Prostate gland (tissue), 2 donors: ENCODE measurements around the gene SURF1. TPM values are rescaled to one million over a fixed set of nuclear protein-coding genes. Genes with fewer than 3 reads are reported as not detected.

Experiments
- DNase-seq: peaks from one replicate; pipeline ENCODE4 v3.0.0-alpha.2; 2019; ENCODE audit warnings: low spot score
- H3K27ac ChIP-seq, 2 donors: fragments of 200-600 bp; sonication (generic); 2 replicates each; pipeline ENCODE4 v1.5.1; 2017 to 2019
- H3K27me3 ChIP-seq: fragments of 200-600 bp; sonication (generic); replicated peaks from 2 replicates; pipeline ENCODE4 v1.5.1; 2019; ENCODE audit not compliant: insufficient read depth
- H3K36me3 ChIP-seq, 2 donors: fragments of 200-600 bp; sonication (generic); 1 replicate in 1 of 2; 2 replicates in 1 of 2; pipeline versions ENCODE4 v1.5.1 to v1.8.1; 2017 to 2019
- H3K4me1 ChIP-seq: fragments of 200-600 bp; sonication (generic); replicated peaks from 2 replicates; pipeline ENCODE4 v1.5.1; 2019
- H3K4me3 ChIP-seq, 2 donors: fragments of 200-600 bp; sonication (generic); 2 replicates each; pipeline ENCODE4 v1.5.1; 2017 to 2019
- H3K9me3 ChIP-seq: fragments of 200-600 bp; sonication (generic); 2 replicates; pipeline ENCODE4 v1.5.1; 2017
- POLR2A ChIP-seq: fragments of 450-650 bp; IDR thresholded peaks from one replicate; pipeline ENCODE4 v1.6.1; 2016; ENCODE audit warnings: antibody characterized with exemption, mild to moderate bottlenecking
- POLR2AphosphoS5 ChIP-seq: sonication (generic); formaldehyde crosslinking; IDR thresholded peaks from one replicate; pipeline ENCODE4 v1.6.1; 2017; ENCODE audit warnings: antibody characterized with exemption
- WGBS: methylation state at CpG from one replicate; pipeline ENCODE4 v1.1.5; 2018; 5-methylcytosine and 5-hydroxymethylcytosine counted together
- intact Hi-C: fragments of 100-400 bp; cut with DNase I; formaldehyde crosslinking; loops from one replicate; pipeline ENCODE4 v1.14.2; 2022
- total RNA-seq, 2 donors: library from RNA; depleted of rRNA; stranded (reverse); fragments of >200 nt; gene quantifications; one replicate each; pipeline ENCODE4 v1.1.0, GENCODE V29; 2016
- TF ChIP-seq, protein P1 (sequence below), 4 experiments: fragments of 200-600 bp in 2 of 4; fragments of 450-650 bp in 2 of 4; sonication (generic) in 2 of 4; IDR thresholded peaks; 1 replicate in 3 of 4; 2 replicates in 1 of 4; pipeline ENCODE4 v1.5.1; 2016 to 2019; ENCODE audit warnings: antibody characterized with exemption in 4 of 4, mild to moderate bottlenecking in 2 of 4, moderate library complexity in 2 of 4

Gene SURF1
- total RNA-seq, 2 donors from 2014 or later, result 53.3 to 73.8 TPM

- H3K27ac ChIP-seq, result peak overlapping the region; percentile 86 to 90
- DNase-seq, result peak; percentile 30
- no peaks in the 10 kb centered on the region for H3K36me3 ChIP-seq
- peak overlapping the region; percentile 99 for H3K4me3 ChIP-seq
- 0% methylated on average over 31 of the region's 39 CpGs for WGBS
- TF ChIP-seq POLR2AphosphoS5 (no peak), POLR2A (no peak)
- TF ChIP-seq, protein P1, sequence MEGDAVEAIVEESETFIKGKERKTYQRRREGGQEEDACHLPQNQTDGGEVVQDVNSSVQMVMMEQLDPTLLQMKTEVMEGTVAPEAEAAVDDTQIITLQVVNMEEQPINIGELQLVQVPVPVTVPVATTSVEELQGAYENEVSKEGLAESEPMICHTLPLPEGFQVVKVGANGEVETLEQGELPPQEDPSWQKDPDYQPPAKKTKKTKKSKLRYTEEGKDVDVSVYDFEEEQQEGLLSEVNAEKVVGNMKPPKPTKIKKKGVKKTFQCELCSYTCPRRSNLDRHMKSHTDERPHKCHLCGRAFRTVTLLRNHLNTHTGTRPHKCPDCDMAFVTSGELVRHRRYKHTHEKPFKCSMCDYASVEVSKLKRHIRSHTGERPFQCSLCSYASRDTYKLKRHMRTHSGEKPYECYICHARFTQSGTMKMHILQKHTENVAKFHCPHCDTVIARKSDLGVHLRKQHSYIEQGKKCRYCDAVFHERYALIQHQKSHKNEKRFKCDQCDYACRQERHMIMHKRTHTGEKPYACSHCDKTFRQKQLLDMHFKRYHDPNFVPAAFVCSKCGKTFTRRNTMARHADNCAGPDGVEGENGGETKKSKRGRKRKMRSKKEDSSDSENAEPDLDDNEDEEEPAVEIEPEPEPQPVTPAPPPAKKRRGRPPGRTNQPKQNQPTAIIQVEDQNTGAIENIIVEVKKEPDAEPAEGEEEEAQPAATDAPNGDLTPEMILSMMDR (IDR thresholded peaks at IDR 0.05), result no peak
- no peaks in the 10 kb centered on the region for H3K9me3 ChIP-seq
- no peaks in the 10 kb centered on the region for H3K27me3 ChIP-seq
- peaks cover 15% of the 10 kb centered on the region for H3K4me1 ChIP-seq
- intact Hi-C loops, result loop anchor here (10.0 kb wide), 1 partner anchor 430 kb away; the partner anchor contains the start of gene TSC1
Measured at GRCh38 chr9:133375116-133375723, 18.9 kb upstream of the SURF1 start.

DNA sequence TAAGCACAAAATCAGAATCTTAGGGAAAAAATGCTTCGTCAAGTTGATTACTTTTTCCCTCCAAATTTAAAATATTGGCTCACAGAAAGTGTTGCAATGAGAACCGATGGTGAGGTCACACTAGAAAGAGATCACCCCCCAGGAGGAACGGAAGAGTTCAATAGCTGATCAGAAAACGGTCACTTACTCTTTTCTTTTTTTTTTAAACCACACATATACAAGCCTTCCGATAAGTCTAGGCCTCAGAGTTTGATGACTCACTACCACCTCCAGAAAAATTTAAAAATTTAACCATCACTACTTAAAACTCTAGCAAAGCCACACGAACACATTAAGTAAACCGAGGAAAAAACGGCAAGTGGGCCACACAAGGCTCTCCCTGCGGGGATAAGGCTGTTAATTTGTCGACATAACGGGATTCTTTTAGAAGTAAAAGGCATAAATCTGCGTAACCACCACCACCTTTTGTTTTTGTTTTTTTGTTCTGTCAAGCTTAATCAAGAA, 18.4 kb upstream of the SURF1 start:
- TF ChIP-seq, protein P1 (IDR thresholded peaks at IDR 0.05), result no peak
- TF ChIP-seq POLR2AphosphoS5 (no peak), POLR2A (no peak)
- peak overlapping the region; percentile 99 for H3K4me3 ChIP-seq
- H3K4me1 ChIP-seq, result peaks cover 15% of the 10 kb centered on the region
- whole genome bisulfite sequencing, result 11% methylated on average over 12 of the region's 12 CpGs
- H3K27me3 ChIP-seq, result no peaks in the 10 kb centered on the region
- H3K27ac ChIP-seq, result peak overlapping the region; percentile 86 to 90
- no peaks in the 10 kb centered on the region for H3K9me3 ChIP-seq
- no peak for DNase-seq
- intact Hi-C loops, result loop anchor here (10.0 kb wide), 1 partner anchor 430 kb away; the partner anchor contains the start of gene TSC1
- no peaks in the 10 kb centered on the region for H3K36me3 ChIP-seq

DNA sequence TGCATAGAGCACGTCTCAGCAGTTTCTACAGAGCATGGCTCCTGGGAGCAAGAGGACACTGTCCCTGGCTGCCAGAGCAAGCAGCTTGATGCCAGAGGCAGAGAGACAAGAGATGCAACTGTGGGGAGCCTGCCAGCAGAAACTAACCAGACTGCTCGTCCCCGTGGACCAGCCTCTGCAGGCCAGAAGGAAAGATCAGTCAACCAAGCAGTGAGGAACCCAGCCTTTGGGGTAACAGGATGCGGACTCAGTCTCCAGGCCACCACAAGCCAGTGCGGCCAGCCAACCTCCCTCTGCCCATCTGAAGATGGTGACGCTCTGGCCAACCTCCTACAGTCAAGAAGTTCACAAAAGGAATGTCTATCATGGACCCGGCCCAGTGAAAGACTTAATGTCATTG, 15.9 kb upstream of the SURF1 start:
- H3K4me3 ChIP-seq, result no peak overlapping the region
- H3K4me1 ChIP-seq, result peaks cover 21% of the 10 kb centered on the region

GRCh38 chr9:133371261-133371711, 15.0 kb upstream of the SURF1 start:
- Histone ChIP-seq H3K9me3 (no peaks in the 10 kb centered on the region), H3K4me1 (peaks cover 24% of the 10 kb centered on the region), H3K36me3 (no peaks in the 10 kb centered on the region), H3K27ac (no peak overlapping the region), H3K27me3 (no peaks in the 10 kb centered on the region), H3K4me3 (no peak overlapping the region)
- WGBS, result 55% methylated on average over 12 of the region's 12 CpGs
- no peak for DNase-seq
- TF ChIP-seq, protein P1 (IDR thresholded peaks at IDR 0.05), result no peak
- no peak for TF ChIP-seq POLR2A
- TF ChIP-seq POLR2AphosphoS5, result no peak
- intact Hi-C loops, result loop anchor here (10.0 kb wide), 1 partner anchor 426 kb away; the partner anchor contains the start of gene TSC1

More for the DNA sequence above, 15.9 kb upstream of the SURF1 start:
- intact Hi-C loops, result loop anchor here (10.0 kb wide), 1 partner anchor 427 kb away; the partner anchor contains the start of gene TSC1
- Histone ChIP-seq H3K27me3 (no peaks in the 10 kb centered on the region), H3K36me3 (no peaks in the 10 kb centered on the region), H3K27ac (peak overlapping the region in 1 of 2 donors; percentile 3), H3K9me3 (no peaks in the 10 kb centered on the region)
- TF ChIP-seq POLR2AphosphoS5 (no peak), POLR2A (no peak)
- TF ChIP-seq, protein P1 (IDR thresholded peaks at IDR 0.05), result no peak
- DNase-seq, result no peak
- WGBS, result 61% methylated on average over 7 of the region's 7 CpGs

DNA sequence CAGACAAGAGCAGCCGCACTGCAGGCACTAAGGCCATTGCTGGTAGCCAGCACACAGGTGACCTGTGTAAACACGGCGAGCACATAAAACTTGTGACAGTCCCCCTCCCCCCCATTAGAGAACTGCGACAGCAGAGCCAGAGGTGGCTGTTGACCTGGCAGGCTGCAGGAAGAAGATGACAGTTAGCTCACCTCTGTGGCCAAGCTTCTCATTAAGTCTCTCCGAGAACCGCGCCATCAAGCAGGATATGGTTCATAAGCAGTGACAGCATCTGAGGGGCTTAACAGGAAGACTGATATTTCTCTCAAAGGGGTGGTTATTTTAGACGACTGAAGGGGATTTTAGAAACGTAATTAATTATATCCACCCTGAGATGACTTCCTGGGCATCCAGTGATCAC, 14.4 kb upstream of the SURF1 start:
- Histone ChIP-seq H3K36me3 (no peaks in the 10 kb centered on the region), H3K27me3 (no peaks in the 10 kb centered on the region), H3K27ac (no peak overlapping the region), H3K4me1 (peaks cover 24% of the 10 kb centered on the region), H3K9me3 (no peaks in the 10 kb centered on the region), H3K4me3 (no peak overlapping the region)
- TF ChIP-seq, protein P1 (IDR thresholded peaks at IDR 0.05), result no peak
- TF ChIP-seq POLR2AphosphoS5 (no peak), POLR2A (no peak)
- WGBS, result 58% methylated on average over 8 of the region's 9 CpGs
- no peak for DNase-seq
- intact Hi-C loops, result loop anchor here (10.0 kb wide), 1 partner anchor 426 kb away; the partner anchor contains the start of gene TSC1
